PC-3 (cell line): Measurements from ENCODE around the gene TARP.
"Not testable (repeated sequence)": the region's sequence is repeated elsewhere in the genome, so short reads cannot be mapped to it uniquely, and the experiment has no call there.

ENCODE experiments used
- ATAC-seq: fragments of 200-7000 bp; cut with Tn5 transposase; 2 replicates; pipeline ENCODE4 v1.9.1; 2020; ENCODE audit warnings: mild to moderate bottlenecking, moderate library complexity
- BruUV-seq: library from RNA; stranded (reverse); fragments of 400-500 nt; replicated peaks from 2 replicates; lab custom pipeline; 2021; lab: Mats Ljungman, UMichigan
- CTCF ChIA-PET: fragments of 300-600 bp; sonication (Branson Sonifier 250); formaldehyde crosslinking; loops from one replicate; lab custom pipeline; 2022; ENCODE audit warnings: antibody characterized with exemption; lab: Charles Lee
- POLR2A ChIA-PET: fragments of 300-600 bp; sonication (Branson Sonifier 250); formaldehyde crosslinking; loops from one replicate; lab custom pipeline; 2022; ENCODE audit warnings: antibody characterized with exemption; ENCODE audit not compliant: unreplicated experiment; lab: Charles Lee
- DNase-seq: peaks from one replicate; pipeline ENCODE4 v3.0.0-alpha.2; 2015
- H2AFZ ChIP-seq: fragments of 300-600 bp; sonication (generic); 2 replicates; pipeline ENCODE4 v1.6.0; 2016; ENCODE audit warnings: antibody characterized with exemption, low read length
- H3F3A ChIP-seq: fragments of 300-600 bp; sonication (generic); one replicate; pipeline ENCODE4 v1.6.0; 2017; ENCODE audit warnings: antibody characterized with exemption, low read length, control low read depth, mild to moderate bottlenecking; ENCODE audit not compliant: unreplicated experiment
- H3K27ac ChIP-seq: fragments of 300-600 bp; sonication (generic); 2 replicates; pipeline ENCODE4 v1.5.1; 2016; ENCODE audit warnings: mild to moderate bottlenecking, low read length
- H3K27me3 ChIP-seq: fragments of 300-600 bp; sonication (generic); 2 replicates; pipeline ENCODE4 v1.6.1; 2016; ENCODE audit warnings: low read length, mixed read lengths
- H3K36me3 ChIP-seq: fragments of 300-600 bp; sonication (generic); 2 replicates; pipeline ENCODE4 v1.6.1; 2016; ENCODE audit warnings: low read depth, mixed run types, low read length, mixed read lengths
- H3K4me1 ChIP-seq: fragments of 300-600 bp; sonication (generic); 2 replicates; pipeline ENCODE4 v1.5.1; 2016; ENCODE audit warnings: low read length; ENCODE audit not compliant: insufficient read depth
- H3K4me2 ChIP-seq: fragments of 300-600 bp; sonication (generic); 2 replicates; pipeline ENCODE4 v1.6.0; 2016; ENCODE audit warnings: low read length
- H3K4me3 ChIP-seq: fragments of 300-600 bp; sonication (generic); 2 replicates; pipeline ENCODE4 v1.5.1; 2016; ENCODE audit warnings: mild to moderate bottlenecking, low read length, mixed read lengths
- H3K79me2 ChIP-seq: fragments of 300-600 bp; sonication (generic); 2 replicates; pipeline ENCODE4 v1.6.1; 2017; ENCODE audit warnings: low read length, mixed read lengths
- H3K9ac ChIP-seq: fragments of 300-600 bp; sonication (generic); 2 replicates; pipeline ENCODE4 v1.6.0; 2016; ENCODE audit warnings: mild to moderate bottlenecking, low read length
- H3K9me2 ChIP-seq: fragments of 300-600 bp; sonication (generic); replicated peaks from 2 replicates; pipeline ENCODE4 v1.6.1; 2016; ENCODE audit warnings: mixed run types, low read length, mixed read lengths
- H3K9me3 ChIP-seq: fragments of 300-600 bp; sonication (generic); 2 replicates; pipeline ENCODE4 v1.6.1; 2016; ENCODE audit warnings: low read length, mixed read lengths
- H4K20me1 ChIP-seq: fragments of 300-600 bp; sonication (generic); 2 replicates; pipeline ENCODE4 v1.6.1; 2016; ENCODE audit warnings: low read length, mixed read lengths
- EZH2 ChIP-seq: fragments of 300-600 bp; sonication (generic); IDR thresholded peaks from one replicate; pipeline ENCODE4 v1.6.1; 2017; ENCODE audit warnings: antibody characterized with exemption, mild to moderate bottlenecking, low read length; ENCODE audit not compliant: unreplicated experiment
- EZH2phosphoT487 ChIP-seq: fragments of 300-600 bp; sonication (generic); IDR thresholded peaks from 2 replicates; pipeline ENCODE4 v1.6.1; 2018; ENCODE audit warnings: mild to moderate bottlenecking, antibody characterized with exemption, low read length, borderline replicate concordance
- intact Hi-C: fragments of 100-400 bp; cut with micrococcal nuclease; formaldehyde crosslinking; loops from 2 replicates; pipeline ENCODE4 v1.9.0; 2023
- TF ChIP-seq, protein P1 (sequence below): fragments of 300-600 bp; sonication (generic); conservative IDR thresholded peaks from 2 replicates; pipeline ENCODE4 v1.5.1; 2017; ENCODE audit warnings: antibody characterized with exemption, low read depth, mild to moderate bottlenecking, low read length

The TARP gene

GRCh38 chr7:38257350-38257677 lies 16.1 kb downstream of the TARP start:
- Histone ChIP-seq H2AFZ (no peak overlapping the region), H3K4me3 (no peak overlapping the region), H4K20me1 (no peaks in the 10 kb centered on the region), H3K27ac (no peak overlapping the region), H3K9ac (no peak overlapping the region), H3K9me2 (no peaks in the 10 kb centered on the region), H3F3A (no peaks in the 10 kb centered on the region), H3K9me3 (no peaks in the 10 kb centered on the region), H3K36me3 (no peaks in the 10 kb centered on the region), H3K4me1 (no peaks in the 10 kb centered on the region), H3K79me2 (no peaks in the 10 kb centered on the region), H3K4me2 (no peak overlapping the region), H3K27me3 (peaks cover 55% of the 10 kb centered on the region)
- ChIA-PET CTCF (no interaction called here), POLR2A (no interaction called here)
- DNase-seq, result no peak
- BruUV-seq, result no TSS peak
- no peak for TF ChIP-seq EZH2
- no peak for ATAC-seq
- intact Hi-C loops, result no loop called here

DNA sequence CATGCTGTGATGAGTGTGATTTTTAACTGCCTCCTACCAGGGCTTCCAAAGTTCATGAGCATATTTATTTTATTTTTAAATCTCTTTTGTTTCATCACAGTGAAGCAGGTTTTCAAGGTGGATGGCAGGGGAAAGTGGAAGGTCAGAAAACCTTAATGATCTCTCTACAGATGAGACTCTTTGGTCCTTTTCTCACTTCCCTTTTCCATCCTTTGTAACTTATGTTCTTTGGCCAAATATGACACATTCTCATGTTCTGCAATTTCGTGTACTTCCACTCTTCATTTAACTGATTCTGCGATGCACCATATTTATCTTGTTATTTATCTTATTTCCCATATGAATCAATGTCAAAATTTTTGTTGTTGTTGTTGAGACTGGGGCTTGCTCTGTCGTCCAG lies 23.6 kb downstream of the TARP start:
- H3K4me3 ChIP-seq, BruUV-seq, H3K4me1 ChIP-seq, H2AFZ ChIP-seq, H3F3A ChIP-seq, H3K9me2 ChIP-seq, DNase-seq, CTCF ChIA-PET, H3K9me3 ChIP-seq, ATAC-seq, H3K79me2 ChIP-seq, H3K36me3 ChIP-seq, intact Hi-C loops, H3K4me2 ChIP-seq, POLR2A ChIA-PET, H3K27ac ChIP-seq, H3K9ac ChIP-seq, H4K20me1 ChIP-seq: not testable (repeated sequence)
- H3K27me3 ChIP-seq, result peaks cover 32% of the 10 kb centered on the region

GRCh38 chr7:38248069-38248567 lies 25.3 kb downstream of the TARP start:
- H3K9me2 ChIP-seq, result no peaks in the 10 kb centered on the region
- ATAC-seq (no peak), DNase-seq (no peak)
- H4K20me1 ChIP-seq, result no peaks in the 10 kb centered on the region
- H3K79me2 ChIP-seq, result no peaks in the 10 kb centered on the region
- no peak overlapping the region for H3K4me3 ChIP-seq
- H3K9ac ChIP-seq, result no peak overlapping the region
- intact Hi-C loops, result no loop called here
- BruUV-seq, result no TSS peak
- H3K27ac ChIP-seq, result no peak overlapping the region
- H3F3A ChIP-seq, result no peaks in the 10 kb centered on the region
- no peaks in the 10 kb centered on the region for H3K9me3 ChIP-seq
- CTCF ChIA-PET, result no interaction called here
- peaks cover 42% of the 10 kb centered on the region for H3K27me3 ChIP-seq
- TF ChIP-seq, protein P1, sequence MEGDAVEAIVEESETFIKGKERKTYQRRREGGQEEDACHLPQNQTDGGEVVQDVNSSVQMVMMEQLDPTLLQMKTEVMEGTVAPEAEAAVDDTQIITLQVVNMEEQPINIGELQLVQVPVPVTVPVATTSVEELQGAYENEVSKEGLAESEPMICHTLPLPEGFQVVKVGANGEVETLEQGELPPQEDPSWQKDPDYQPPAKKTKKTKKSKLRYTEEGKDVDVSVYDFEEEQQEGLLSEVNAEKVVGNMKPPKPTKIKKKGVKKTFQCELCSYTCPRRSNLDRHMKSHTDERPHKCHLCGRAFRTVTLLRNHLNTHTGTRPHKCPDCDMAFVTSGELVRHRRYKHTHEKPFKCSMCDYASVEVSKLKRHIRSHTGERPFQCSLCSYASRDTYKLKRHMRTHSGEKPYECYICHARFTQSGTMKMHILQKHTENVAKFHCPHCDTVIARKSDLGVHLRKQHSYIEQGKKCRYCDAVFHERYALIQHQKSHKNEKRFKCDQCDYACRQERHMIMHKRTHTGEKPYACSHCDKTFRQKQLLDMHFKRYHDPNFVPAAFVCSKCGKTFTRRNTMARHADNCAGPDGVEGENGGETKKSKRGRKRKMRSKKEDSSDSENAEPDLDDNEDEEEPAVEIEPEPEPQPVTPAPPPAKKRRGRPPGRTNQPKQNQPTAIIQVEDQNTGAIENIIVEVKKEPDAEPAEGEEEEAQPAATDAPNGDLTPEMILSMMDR, result no peak
- TF ChIP-seq EZH2, result no peak
- TF ChIP-seq EZH2phosphoT487, result no peak
- H3K4me2 ChIP-seq, result no peak overlapping the region
- H3K4me1 ChIP-seq, result no peaks in the 10 kb centered on the region
- H3K36me3 ChIP-seq, result no peaks in the 10 kb centered on the region
- POLR2A ChIA-PET, result no interaction called here
- no peak overlapping the region for H2AFZ ChIP-seq

- H3K79me2 ChIP-seq, result no peaks in the 10 kb centered on the region
- ATAC-seq, result no peak
- CTCF ChIA-PET, result no interaction called here
- H4K20me1 ChIP-seq, result no peaks in the 10 kb centered on the region
- H3K36me3 ChIP-seq, result no peaks in the 10 kb centered on the region
- no peaks in the 10 kb centered on the region for H3F3A ChIP-seq
- no peak overlapping the region for H2AFZ ChIP-seq
- no peaks in the 10 kb centered on the region for H3K9me3 ChIP-seq
- H3K4me3 ChIP-seq, result no peak overlapping the region
- POLR2A ChIA-PET, result no interaction called here
- H3K9ac ChIP-seq, result no peak overlapping the region
- H3K27ac ChIP-seq, result no peak overlapping the region
- BruUV-seq, result no TSS peak
- H3K27me3 ChIP-seq, result peaks cover 50% of the 10 kb centered on the region
- intact Hi-C loops, result no loop called here
- no peak for DNase-seq
- no peaks in the 10 kb centered on the region for H3K4me1 ChIP-seq
- H3K9me2 ChIP-seq, result no peaks in the 10 kb centered on the region
- no peak for TF ChIP-seq EZH2phosphoT487
- no peak for TF ChIP-seq EZH2
- TF ChIP-seq, protein P1, result no peak
- H3K4me2 ChIP-seq, result no peak overlapping the region
Observed at GRCh38 chr7:38245409-38245977, 27.9 kb downstream of the TARP start.
